Thoracic aorta (tissue), 2 donors: ENCODE data around the gene LRIT1. TPM values are rescaled to one million over a fixed set of nuclear protein-coding genes. Genes with fewer than 3 reads are reported as not detected.

Experiments
- ATAC-seq: fragments of 150-250 bp; one replicate; pipeline ENCODE4 v1.8.0; 2017; ENCODE audit warnings: low read depth; ENCODE audit not compliant: insufficient number of reproducible peaks, low FRiP score
- DNase-seq: peaks from one replicate; pipeline ENCODE4 v3.0.0-alpha.2; 2020; ENCODE audit warnings: low spot score
- H3K27ac ChIP-seq, 2 donors: fragments of 200-600 bp; sonication (generic); 1 replicate in 1 of 2; 2 replicates in 1 of 2; pipeline ENCODE4 v1.5.1; 2016; ENCODE audit warnings: mild to moderate bottlenecking in 2 of 2, moderate library complexity in 2 of 2
- H3K27me3 ChIP-seq: fragments of 200-600 bp; sonication (generic); replicated peaks from 2 replicates; pipeline ENCODE4 v1.6.0; 2016; ENCODE audit warnings: mild to moderate bottlenecking; ENCODE audit not compliant: insufficient read depth
- H3K36me3 ChIP-seq: fragments of 200-600 bp; sonication (generic); one replicate; pipeline ENCODE4 v1.5.1; 2016
- H3K4me1 ChIP-seq, 2 donors: fragments of 200-600 bp; sonication (generic); 1 replicate in 1 of 2; 2 replicates in 1 of 2; pipeline versions ENCODE4 v1.5.1 to v1.6.0; 2016; ENCODE audit warnings: low read depth in 2 of 2, mild to moderate bottlenecking in 1 of 2; ENCODE audit not compliant: control insufficient read depth in 1 of 2
- H3K4me3 ChIP-seq: fragments of 200-600 bp; sonication (generic); 2 replicates; pipeline ENCODE4 v1.5.1; 2016; ENCODE audit warnings: mild to moderate bottlenecking
- H3K9me3 ChIP-seq: fragments of 200-600 bp; sonication (generic); 2 replicates; pipeline ENCODE4 v1.5.1; 2016
- total RNA-seq, 2 donors: library from RNA; depleted of rRNA; stranded (reverse); fragments of >200 nt; gene quantifications; one replicate each; pipeline versions ENCODE4 v1.1.0 to v1.2.3, GENCODE V29; 2016
- TF ChIP-seq, protein P1 (sequence below): fragments of 200-600 bp; sonication (generic); IDR thresholded peaks from one replicate; pipeline ENCODE4 v1.5.1; 2019; ENCODE audit warnings: antibody characterized with exemption

LRIT1 gene
- total RNA-seq, 2 donors from 2014 or later, result not detected

DNA sequence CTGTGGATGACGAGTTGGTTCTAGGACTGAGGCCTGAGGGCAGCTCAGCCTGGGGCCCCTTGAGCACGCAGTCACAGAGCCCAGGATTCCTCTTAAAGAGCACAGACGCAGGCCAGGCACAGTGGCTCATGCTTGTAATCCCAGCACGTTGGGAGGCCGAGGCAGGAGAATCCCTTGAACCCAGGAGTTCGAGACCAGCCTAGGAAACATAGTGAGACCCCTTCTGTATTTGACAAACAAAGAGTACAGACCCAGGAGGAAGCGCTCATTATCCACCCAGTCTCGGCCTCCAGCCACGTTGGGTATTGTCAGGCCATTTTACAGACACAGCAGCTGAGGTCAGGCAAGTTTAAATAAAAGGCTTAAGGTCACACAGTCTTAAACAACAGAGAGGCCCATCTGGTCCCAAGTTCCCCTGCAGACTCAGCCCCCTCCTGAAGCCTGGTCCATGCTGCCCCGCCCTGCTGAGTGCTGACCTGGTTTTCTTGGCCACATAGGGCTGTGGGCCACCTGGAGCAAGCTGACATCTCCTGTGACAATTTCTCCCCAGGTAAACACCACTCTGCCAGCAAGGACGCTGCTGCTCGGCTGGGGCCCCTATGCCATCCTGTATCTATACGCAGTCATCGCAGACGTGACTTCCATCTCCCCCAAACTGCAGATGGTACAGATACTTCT is 16.1 kb upstream of the LRIT1 start:
- ATAC-seq, result no peak
- Histone ChIP-seq H3K4me3 (no peak overlapping the region), H3K27me3 (no peaks in the 10 kb centered on the region), H3K4me1 (no peaks in the 10 kb centered on the region), H3K27ac (no peak overlapping the region), H3K9me3 (no peaks in the 10 kb centered on the region), H3K36me3 (no peaks in the 10 kb centered on the region)
- TF ChIP-seq, protein P1, sequence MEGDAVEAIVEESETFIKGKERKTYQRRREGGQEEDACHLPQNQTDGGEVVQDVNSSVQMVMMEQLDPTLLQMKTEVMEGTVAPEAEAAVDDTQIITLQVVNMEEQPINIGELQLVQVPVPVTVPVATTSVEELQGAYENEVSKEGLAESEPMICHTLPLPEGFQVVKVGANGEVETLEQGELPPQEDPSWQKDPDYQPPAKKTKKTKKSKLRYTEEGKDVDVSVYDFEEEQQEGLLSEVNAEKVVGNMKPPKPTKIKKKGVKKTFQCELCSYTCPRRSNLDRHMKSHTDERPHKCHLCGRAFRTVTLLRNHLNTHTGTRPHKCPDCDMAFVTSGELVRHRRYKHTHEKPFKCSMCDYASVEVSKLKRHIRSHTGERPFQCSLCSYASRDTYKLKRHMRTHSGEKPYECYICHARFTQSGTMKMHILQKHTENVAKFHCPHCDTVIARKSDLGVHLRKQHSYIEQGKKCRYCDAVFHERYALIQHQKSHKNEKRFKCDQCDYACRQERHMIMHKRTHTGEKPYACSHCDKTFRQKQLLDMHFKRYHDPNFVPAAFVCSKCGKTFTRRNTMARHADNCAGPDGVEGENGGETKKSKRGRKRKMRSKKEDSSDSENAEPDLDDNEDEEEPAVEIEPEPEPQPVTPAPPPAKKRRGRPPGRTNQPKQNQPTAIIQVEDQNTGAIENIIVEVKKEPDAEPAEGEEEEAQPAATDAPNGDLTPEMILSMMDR, result no peak
- no peak for DNase-seq

DNA sequence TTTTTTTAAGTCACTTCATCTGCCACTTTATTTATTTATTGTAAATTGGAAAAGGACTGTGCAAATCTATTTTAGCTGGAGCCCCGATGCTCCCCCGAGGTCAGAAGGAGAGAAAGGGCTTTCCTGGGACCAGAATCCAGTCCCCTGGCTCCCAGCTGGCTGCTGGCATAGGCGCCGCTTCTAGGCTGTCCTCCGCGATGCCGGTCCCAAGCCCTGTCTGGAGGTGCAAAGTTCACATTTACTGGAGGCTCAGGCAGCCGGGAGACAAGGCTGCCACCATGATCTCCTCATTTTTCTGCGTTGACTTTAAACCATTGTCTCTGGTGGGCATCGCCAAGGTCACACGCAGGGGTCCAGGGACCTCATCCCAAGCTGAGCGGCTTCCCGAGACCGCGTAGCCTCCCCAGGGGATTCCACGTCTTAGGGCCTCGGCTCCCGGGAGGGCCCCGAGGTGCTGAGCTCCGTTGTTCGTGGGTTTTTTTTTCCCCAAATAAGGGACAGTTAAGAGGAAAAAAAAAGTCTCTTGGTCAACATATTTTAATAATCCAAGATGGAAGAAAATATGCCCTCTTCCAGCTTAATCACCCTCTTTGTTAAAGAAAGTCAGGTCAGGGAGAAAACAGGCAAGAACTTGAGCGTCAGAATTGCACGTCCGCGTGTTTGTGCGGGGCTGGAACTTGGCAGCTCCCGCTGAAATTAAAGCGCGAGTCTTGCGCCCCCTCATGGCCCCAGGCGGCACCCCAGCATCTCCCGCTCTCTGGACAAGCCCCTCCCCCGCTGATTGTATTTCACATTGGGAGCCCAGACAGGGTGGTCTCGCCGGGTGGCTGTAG is 15.4 kb upstream of the LRIT1 start:
- no peak overlapping the region for H3K4me3 ChIP-seq

DNA sequence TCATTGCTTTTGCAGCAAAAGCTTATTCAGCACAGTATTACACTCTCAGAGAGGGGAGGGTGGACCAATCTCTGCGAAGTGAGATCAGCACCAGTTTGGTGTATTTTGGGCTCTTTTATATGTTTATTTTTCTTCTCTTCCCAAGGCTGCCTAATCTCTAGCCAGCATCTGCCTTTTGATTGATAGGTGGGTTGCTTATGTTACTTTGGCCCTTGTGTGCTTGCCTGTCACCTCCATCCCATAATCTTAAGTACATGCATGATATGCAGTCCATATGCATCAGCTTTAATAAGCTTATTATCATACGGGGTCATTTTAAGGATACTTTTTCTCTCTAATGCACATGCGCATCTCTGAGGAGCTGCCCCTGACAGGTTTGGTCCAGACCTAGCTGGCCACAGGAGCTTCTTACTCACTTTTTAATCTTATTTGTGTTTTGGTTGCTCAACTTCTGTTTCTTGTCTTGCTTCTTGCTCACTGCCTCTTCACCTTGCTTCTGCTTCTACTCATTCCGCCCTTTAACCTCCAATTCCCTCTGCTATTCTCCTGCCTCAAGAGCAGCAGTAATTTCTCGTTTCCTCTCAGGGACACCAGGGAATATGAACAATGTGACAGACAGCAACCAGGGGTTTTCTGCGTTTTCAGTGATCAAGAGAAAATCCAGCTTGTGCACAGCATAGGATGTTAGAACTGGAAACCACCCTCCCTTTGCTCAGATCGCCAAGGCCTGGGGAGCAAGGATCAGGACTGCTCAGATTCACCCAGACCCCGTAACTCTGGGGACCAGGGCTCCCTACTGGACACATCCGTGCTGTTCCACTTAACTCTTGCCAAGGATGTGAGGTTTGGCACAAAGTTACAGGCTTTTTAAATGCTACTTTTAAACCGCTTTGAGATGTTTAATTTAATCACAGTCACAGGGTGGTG is 13.5 kb upstream of the LRIT1 start:
- H3K27ac ChIP-seq, result no peak overlapping the region
- no peaks in the 10 kb centered on the region for H3K36me3 ChIP-seq
- ATAC-seq, result no peak
- H3K4me3 ChIP-seq, result no peak overlapping the region
- no peak for DNase-seq
- no peaks in the 10 kb centered on the region for H3K9me3 ChIP-seq
- no peaks in the 10 kb centered on the region for H3K27me3 ChIP-seq
- TF ChIP-seq, protein P1, result no peak
- no peaks in the 10 kb centered on the region for H3K4me1 ChIP-seq

More for the DNA sequence above, 15.4 kb upstream of the LRIT1 start:
- Histone ChIP-seq H3K27ac (no peak overlapping the region), H3K4me1 (no peaks in the 10 kb centered on the region), H3K9me3 (no peaks in the 10 kb centered on the region), H3K36me3 (no peaks in the 10 kb centered on the region), H3K27me3 (no peaks in the 10 kb centered on the region)
- DNase-seq, result no peak
- TF ChIP-seq, protein P1, result no peak
- no peak for ATAC-seq

DNA sequence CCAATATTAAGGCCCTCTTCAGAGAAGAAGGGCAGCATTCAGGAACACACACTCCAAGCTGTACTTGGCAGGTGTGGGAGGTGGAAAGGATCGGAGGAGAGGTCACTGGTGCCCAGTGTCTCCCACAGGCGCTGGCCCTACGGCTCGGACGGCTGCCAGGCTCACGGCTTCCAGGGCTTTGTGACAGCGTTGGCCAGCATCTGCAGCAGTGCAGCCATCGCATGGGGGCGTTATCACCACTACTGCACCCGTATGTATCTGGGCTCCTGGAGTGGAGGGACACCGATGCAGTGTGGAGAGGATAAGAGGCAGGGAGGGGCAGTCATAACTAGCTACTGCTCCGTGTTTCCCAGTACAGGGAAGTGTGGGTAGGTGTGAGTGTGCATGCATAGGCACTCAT is 7.4 kb upstream of the LRIT1 start:
- no peaks in the 10 kb centered on the region for H3K4me1 ChIP-seq
- DNase-seq (no peak), ATAC-seq (no peak)
- H3K4me3 ChIP-seq, result no peak overlapping the region
- H3K9me3 ChIP-seq, result no peaks in the 10 kb centered on the region
- H3K27me3 ChIP-seq, result no peaks in the 10 kb centered on the region
- H3K36me3 ChIP-seq, result no peaks in the 10 kb centered on the region
- H3K27ac ChIP-seq, result no peak overlapping the region
- TF ChIP-seq, protein P1, result no peak
